Stimulated activated memory B cell treated with anti-CD40 and anti-IgM and Interleukin-4, amounts not matched to agents 10 μg/mL and 1 μg/mL and 100 μg/mL, for 72 hours (primary cell): ENCODE measurements around the gene KRT5.

ENCODE experiments used
- ATAC-seq: fragments of 150-1000 bp; cut with Tn5 transposase; 2 replicates; pipeline ENCODE4 v1.10.0; 2021
- H3K27ac Mint-ChIP-seq: one replicate; pipeline ENCODE4 v1.8.0; 2022; ENCODE audit warnings: mild to moderate bottlenecking, mixed read lengths
- H3K27me3 Mint-ChIP-seq: one replicate; pipeline ENCODE4 v1.8.0; 2022; ENCODE audit warnings: mixed read lengths
- H3K36me3 Mint-ChIP-seq: one replicate; pipeline ENCODE4 v1.8.0; 2022; ENCODE audit warnings: mixed read lengths
- H3K4me1 Mint-ChIP-seq: one replicate; pipeline ENCODE4 v1.8.0; 2022; ENCODE audit warnings: mixed read lengths
- H3K4me3 Mint-ChIP-seq: one replicate; pipeline ENCODE4 v1.8.0; 2022; ENCODE audit warnings: mild to moderate bottlenecking, moderate library complexity, mixed read lengths
- H3K9me3 Mint-ChIP-seq: one replicate; pipeline ENCODE4 v1.8.0; 2022; ENCODE audit warnings: mixed read lengths

Gene KRT5

GRCh38 chr12:52519826-52520662, at the start of gene KRT5:
Gene KRT5 (minus strand): TSS chr12:52520394. CDS start chr12:52520296, 98 bp downstream.
- no peak for ATAC-seq
- no peaks in the 10 kb centered on the region for H3K9me3 Mint-ChIP-seq
- H3K27ac Mint-ChIP-seq, result no peak within 1 kb of the TSS
- H3K4me3 Mint-ChIP-seq, result no peak within 1 kb of the TSS
- H3K27me3 Mint-ChIP-seq, result peaks cover 23% of the 10 kb centered on the region
- H3K4me1 Mint-ChIP-seq, result no peaks in the 10 kb centered on the region
- no peaks in the 10 kb centered on the region for H3K36me3 Mint-ChIP-seq

GRCh38 chr12:52568111-52568510, 47.9 kb upstream of the KRT5 start:
- Mint-ChIP-seq H3K9me3 (no peaks in the 10 kb centered on the region), H3K36me3 (no peaks in the 10 kb centered on the region), H3K27ac (no peak overlapping the region), H3K4me1 (no peaks in the 10 kb centered on the region), H3K27me3 (peaks cover 36% of the 10 kb centered on the region), H3K4me3 (no peak overlapping the region)
- ATAC-seq, result no peak

- H3K27me3 Mint-ChIP-seq, result peaks cover 30% of the 10 kb centered on the region
- H3K4me1 Mint-ChIP-seq, result no peaks in the 10 kb centered on the region
- no peaks in the 10 kb centered on the region for H3K36me3 Mint-ChIP-seq
- no peak overlapping the region for H3K27ac Mint-ChIP-seq
- H3K4me3 Mint-ChIP-seq, result no peak overlapping the region
- no peaks in the 10 kb centered on the region for H3K9me3 Mint-ChIP-seq
- ATAC-seq, result no peak
Measured at GRCh38 chr12:52566847-52567291, 46.7 kb upstream of the KRT5 start.

- Mint-ChIP-seq H3K36me3 (no peaks in the 10 kb centered on the region), H3K27me3 (peaks cover 29% of the 10 kb centered on the region), H3K27ac (no peak overlapping the region), H3K4me3 (no peak overlapping the region), H3K9me3 (no peaks in the 10 kb centered on the region), H3K4me1 (no peaks in the 10 kb centered on the region)
- ATAC-seq, result no peak
Measured at GRCh38 chr12:52564582-52564981, 44.4 kb upstream of the KRT5 start.

GRCh38 chr12:52561880-52562449, 41.8 kb upstream of the KRT5 start:
- Mint-ChIP-seq H3K36me3 (no peaks in the 10 kb centered on the region), H3K4me1 (no peaks in the 10 kb centered on the region), H3K9me3 (no peaks in the 10 kb centered on the region), H3K27ac (no peak overlapping the region), H3K4me3 (no peak overlapping the region), H3K27me3 (peaks cover 42% of the 10 kb centered on the region)
- no peak for ATAC-seq

- ATAC-seq, result no peak
- H3K27ac Mint-ChIP-seq, result no peak overlapping the region
- H3K4me3 Mint-ChIP-seq, result no peak overlapping the region
- H3K9me3 Mint-ChIP-seq, result no peaks in the 10 kb centered on the region
- peaks cover 40% of the 10 kb centered on the region for H3K27me3 Mint-ChIP-seq
- no peaks in the 10 kb centered on the region for H3K4me1 Mint-ChIP-seq
- H3K36me3 Mint-ChIP-seq, result no peaks in the 10 kb centered on the region
Measured at GRCh38 chr12:52559979-52560378, 39.8 kb upstream of the KRT5 start.

- Mint-ChIP-seq H3K27ac (no peak overlapping the region), H3K36me3 (no peaks in the 10 kb centered on the region), H3K27me3 (peaks cover 50% of the 10 kb centered on the region), H3K9me3 (no peaks in the 10 kb centered on the region), H3K4me1 (no peaks in the 10 kb centered on the region), H3K4me3 (no peak overlapping the region)
- no peak for ATAC-seq
Measured at GRCh38 chr12:52558781-52559445, 38.7 kb upstream of the KRT5 start.

- Mint-ChIP-seq H3K27ac (no peak overlapping the region), H3K4me1 (no peaks in the 10 kb centered on the region)
Measured at GRCh38 chr12:52557476-52557875, 37.3 kb upstream of the KRT5 start.

GRCh38 chr12:52555577-52555976, 35.4 kb upstream of the KRT5 start:
- Mint-ChIP-seq H3K9me3 (no peaks in the 10 kb centered on the region), H3K27me3 (peaks cover 73% of the 10 kb centered on the region), H3K4me1 (no peaks in the 10 kb centered on the region), H3K36me3 (no peaks in the 10 kb centered on the region), H3K27ac (no peak overlapping the region), H3K4me3 (no peak overlapping the region)
- ATAC-seq, result no peak

More at GRCh38 chr12:52557476-52557875, 37.3 kb upstream of the KRT5 start:
- H3K36me3 Mint-ChIP-seq, result no peaks in the 10 kb centered on the region
- H3K9me3 Mint-ChIP-seq, result no peaks in the 10 kb centered on the region
- ATAC-seq, result no peak
- H3K4me3 Mint-ChIP-seq, result no peak overlapping the region
- peaks cover 59% of the 10 kb centered on the region for H3K27me3 Mint-ChIP-seq

- no peaks in the 10 kb centered on the region for H3K4me1 Mint-ChIP-seq
- H3K4me3 Mint-ChIP-seq, result no peak within 1 kb of the TSS
- peaks cover 65% of the 10 kb centered on the region for H3K27me3 Mint-ChIP-seq
- no peaks in the 10 kb centered on the region for H3K9me3 Mint-ChIP-seq
- ATAC-seq, result no peak
- no peaks in the 10 kb centered on the region for H3K36me3 Mint-ChIP-seq
- no peak within 1 kb of the TSS for H3K27ac Mint-ChIP-seq
Measured at GRCh38 chr12:52552681-52553195, 32.5 kb upstream of the KRT5 start, which contains the start of gene KRT71. Gene KRT71 (minus strand): TSS chr12:52553145. CDS start chr12:52553077, 68 bp downstream.

- Mint-ChIP-seq H3K36me3 (no peaks in the 10 kb centered on the region), H3K4me1 (no peaks in the 10 kb centered on the region), H3K27ac (no peak overlapping the region), H3K9me3 (no peaks in the 10 kb centered on the region), H3K27me3 (peaks cover 58% of the 10 kb centered on the region), H3K4me3 (no peak overlapping the region)
- no peak for ATAC-seq
Measured at GRCh38 chr12:52552055-52552454, 31.9 kb upstream of the KRT5 start.

- Mint-ChIP-seq H3K4me1 (no peaks in the 10 kb centered on the region), H3K36me3 (no peaks in the 10 kb centered on the region), H3K27me3 (peaks cover 62% of the 10 kb centered on the region), H3K27ac (no peak overlapping the region), H3K4me3 (no peak overlapping the region), H3K9me3 (no peaks in the 10 kb centered on the region)
- no peak for ATAC-seq
Measured at GRCh38 chr12:52551216-52551865, 31.1 kb upstream of the KRT5 start.

- Mint-ChIP-seq H3K4me3 (no peak overlapping the region), H3K27ac (no peak overlapping the region), H3K9me3 (no peaks in the 10 kb centered on the region), H3K36me3 (no peaks in the 10 kb centered on the region), H3K27me3 (peaks cover 39% of the 10 kb centered on the region), H3K4me1 (no peaks in the 10 kb centered on the region)
- ATAC-seq, result no peak
Measured at GRCh38 chr12:52546126-52546525, 25.9 kb upstream of the KRT5 start.

GRCh38 chr12:52543985-52544883, 24.0 kb upstream of the KRT5 start:
- no peaks in the 10 kb centered on the region for H3K4me1 Mint-ChIP-seq
- no peaks in the 10 kb centered on the region for H3K36me3 Mint-ChIP-seq
- H3K27ac Mint-ChIP-seq, result no peak overlapping the region
- no peaks in the 10 kb centered on the region for H3K9me3 Mint-ChIP-seq
- no peak overlapping the region for H3K4me3 Mint-ChIP-seq
- peak; percentile 10 for ATAC-seq
- H3K27me3 Mint-ChIP-seq, result peaks cover 23% of the 10 kb centered on the region
